ENCODE data around the gene ZNF429.

- TF ChIP-seq, protein P1, sequence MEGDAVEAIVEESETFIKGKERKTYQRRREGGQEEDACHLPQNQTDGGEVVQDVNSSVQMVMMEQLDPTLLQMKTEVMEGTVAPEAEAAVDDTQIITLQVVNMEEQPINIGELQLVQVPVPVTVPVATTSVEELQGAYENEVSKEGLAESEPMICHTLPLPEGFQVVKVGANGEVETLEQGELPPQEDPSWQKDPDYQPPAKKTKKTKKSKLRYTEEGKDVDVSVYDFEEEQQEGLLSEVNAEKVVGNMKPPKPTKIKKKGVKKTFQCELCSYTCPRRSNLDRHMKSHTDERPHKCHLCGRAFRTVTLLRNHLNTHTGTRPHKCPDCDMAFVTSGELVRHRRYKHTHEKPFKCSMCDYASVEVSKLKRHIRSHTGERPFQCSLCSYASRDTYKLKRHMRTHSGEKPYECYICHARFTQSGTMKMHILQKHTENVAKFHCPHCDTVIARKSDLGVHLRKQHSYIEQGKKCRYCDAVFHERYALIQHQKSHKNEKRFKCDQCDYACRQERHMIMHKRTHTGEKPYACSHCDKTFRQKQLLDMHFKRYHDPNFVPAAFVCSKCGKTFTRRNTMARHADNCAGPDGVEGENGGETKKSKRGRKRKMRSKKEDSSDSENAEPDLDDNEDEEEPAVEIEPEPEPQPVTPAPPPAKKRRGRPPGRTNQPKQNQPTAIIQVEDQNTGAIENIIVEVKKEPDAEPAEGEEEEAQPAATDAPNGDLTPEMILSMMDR (IDR thresholded peaks at IDR 0.05; ENCODE audit: low read depth, low read length): no peak
- TF ChIP-seq POLR2A (IDR thresholded peaks at IDR 0.05; ENCODE audit: extremely low read depth, insufficient read length) (no peak), MYC (IDR thresholded peaks at IDR 0.05; ENCODE audit: low read depth, low read length) (no peak), MAX (IDR thresholded peaks at IDR 0.05; ENCODE audit: low read depth, low read length) (no peak)
Observed at GRCh38 chr19:21566073-21566472, 60.7 kb downstream of the ZNF429 start.

All from NB4 (cell line).